Eye (tissue), 1 donor: Measurements from ENCODE around the gene SERPINB3.
"Not testable (repeated sequence)": the region's sequence is repeated elsewhere in the genome, so short reads cannot be mapped to it uniquely, and the experiment has no call there.

ENCODE experiments used
- DNase-seq: peaks from one replicate; pipeline ENCODE4 v3.0.0-alpha.2; 2015

Gene SERPINB3

GRCh38 chr18:63661750-63662149 is at the start of gene SERPINB3:
Gene SERPINB3, minus strand, starts transcription at chr18:63661893. Its CDS starts 677 bp downstream, at chr18:63661216.
- not testable (repeated sequence) for DNase-seq

- DNase-seq = no peak
Observed at GRCh38 chr18:63708650-63709049, 47.0 kb upstream of the SERPINB3 start.

GRCh38 chr18:63707816-63708215 is 46.1 kb upstream of the SERPINB3 start:
- no peak for DNase-seq

- DNase-seq = no peak
Observed at GRCh38 chr18:63705401-63705800, 43.7 kb upstream of the SERPINB3 start.

GRCh38 chr18:63702660-63703059 is 41.0 kb upstream of the SERPINB3 start, which contains the start of gene SERPINB11:
Gene SERPINB11, plus strand, starts transcription at chr18:63702960. Its CDS starts 7,234 bp downstream, at chr18:63710194.
- DNase-seq = no peak

- DNase-seq = no peak
Observed at GRCh38 chr18:63701952-63702351, 40.3 kb upstream of the SERPINB3 start.

- DNase-seq = no peak
Observed at GRCh38 chr18:63700501-63700900, 38.8 kb upstream of the SERPINB3 start.

GRCh38 chr18:63697097-63697660 is 35.5 kb upstream of the SERPINB3 start:
- peak; percentile 26 for DNase-seq

GRCh38 chr18:63689064-63689463 is 27.4 kb upstream of the SERPINB3 start:
- no peak for DNase-seq

- DNase-seq = no peak
Observed at GRCh38 chr18:63686871-63687270, 25.2 kb upstream of the SERPINB3 start.

GRCh38 chr18:63684718-63685117 is 23.0 kb upstream of the SERPINB3 start:
- no peak for DNase-seq

- DNase-seq = no peak
Observed at GRCh38 chr18:63683890-63684289, 22.2 kb upstream of the SERPINB3 start.

GRCh38 chr18:63683152-63683551 is 21.5 kb upstream of the SERPINB3 start:
- peak; percentile 25 for DNase-seq

- DNase-seq = no peak
Observed at GRCh38 chr18:63681449-63682340, 20.0 kb upstream of the SERPINB3 start.

GRCh38 chr18:63679820-63680606 is 18.3 kb upstream of the SERPINB3 start:
- no peak for DNase-seq

- no peak for DNase-seq
Observed at GRCh38 chr18:63677500-63678225, 16.0 kb upstream of the SERPINB3 start.

- no peak for DNase-seq
Observed at GRCh38 chr18:63676526-63677323, 15.0 kb upstream of the SERPINB3 start.

- DNase-seq = no peak
Observed at GRCh38 chr18:63664571-63664970, 2.9 kb upstream of the SERPINB3 start.

GRCh38 chr18:63658920-63659319 is 2.8 kb downstream of the SERPINB3 start:
- DNase-seq = not testable (repeated sequence)

GRCh38 chr18:63650271-63650670 is 11.4 kb downstream of the SERPINB3 start:
- not testable (repeated sequence) for DNase-seq

- DNase-seq = no peak
Observed at GRCh38 chr18:63648241-63648640, 13.5 kb downstream of the SERPINB3 start.

- DNase-seq = no peak
Observed at GRCh38 chr18:63646936-63647335, 14.8 kb downstream of the SERPINB3 start.
